HG02973 (cell line): Measurements from ENCODE around the gene ACSL3.
"Not testable (repeated sequence)": the region's sequence is repeated elsewhere in the genome, so short reads cannot be mapped to it uniquely, and the experiment has no call there.

ENCODE experiments used
- ATAC-seq: cut with Tn5 transposase; IDR thresholded peaks from one replicate; pipeline ENCODE4 v1.9.1; 2021; ENCODE audit warnings: moderate library complexity; ENCODE audit not compliant: unreplicated experiment

Gene ACSL3

GRCh38 chr2:222860740-222861410 lies at the start of gene ACSL3:
TSS of gene ACSL3 (plus strand) at chr2:222861036. CDS start at chr2:222908773, 47,737 bp downstream.
- ATAC-seq, result peak; percentile 99

- ATAC-seq, result no peak
Observed at GRCh38 chr2:222811828-222812227, 49.0 kb upstream of the ACSL3 start.

- peak; percentile 95 for ATAC-seq
Observed at GRCh38 chr2:222813177-222813843, 47.5 kb upstream of the ACSL3 start.

GRCh38 chr2:222819722-222820333 lies 41.0 kb upstream of the ACSL3 start:
- no peak for ATAC-seq

- ATAC-seq, result no peak
Observed at GRCh38 chr2:222823183-222823930, 37.5 kb upstream of the ACSL3 start.

- ATAC-seq, result no peak
Observed at GRCh38 chr2:222825031-222825430, 35.8 kb upstream of the ACSL3 start.

- no peak for ATAC-seq
Observed at GRCh38 chr2:222827417-222827816, 33.4 kb upstream of the ACSL3 start.

- ATAC-seq, result no peak
Observed at GRCh38 chr2:222828572-222828971, 32.3 kb upstream of the ACSL3 start.

- no peak for ATAC-seq
Observed at GRCh38 chr2:222830164-222830563, 30.7 kb upstream of the ACSL3 start.

- no peak for ATAC-seq
Observed at GRCh38 chr2:222833410-222833809, 27.4 kb upstream of the ACSL3 start.

- no peak for ATAC-seq
Observed at GRCh38 chr2:222835143-222835822, 25.6 kb upstream of the ACSL3 start.

- no peak for ATAC-seq
Observed at GRCh38 chr2:222835823-222836151, 25.0 kb upstream of the ACSL3 start.

GRCh38 chr2:222837643-222838056 lies 23.2 kb upstream of the ACSL3 start:
- ATAC-seq, result no peak

GRCh38 chr2:222840060-222840802 lies 20.6 kb upstream of the ACSL3 start:
- no peak for ATAC-seq

- ATAC-seq, result no peak
Observed at GRCh38 chr2:222842491-222843174, 18.2 kb upstream of the ACSL3 start.

GRCh38 chr2:222844323-222844722 lies 16.5 kb upstream of the ACSL3 start:
- ATAC-seq, result no peak

- not testable (repeated sequence) for ATAC-seq
Observed at GRCh38 chr2:222845314-222845713, 15.5 kb upstream of the ACSL3 start.

- no peak for ATAC-seq
Observed at GRCh38 chr2:222846003-222846402, 14.8 kb upstream of the ACSL3 start.

GRCh38 chr2:222848031-222848430 lies 12.8 kb upstream of the ACSL3 start:
- not testable (repeated sequence) for ATAC-seq

- ATAC-seq, result no peak
Observed at GRCh38 chr2:222848862-222849261, 12.0 kb upstream of the ACSL3 start.
